ENCODE results near the gene LRRC46. TPM values are rescaled to one million over a fixed set of nuclear protein-coding genes. Genes with fewer than 3 reads are reported as not detected.

Gene LRRC46
- total and polyA plus RNA-seq, 9 of the 15 experiments (the other 6 are each of a cell fraction or from before 2014, with no cell fraction given) = 0.39 to 1.4 (median 0.53) TPM; not detected in 1

- no peak for FAIRE-seq
- Histone ChIP-seq H3K27me3 (ENCODE audit: control insufficient read depth in 2 of 2, insufficient read depth in 2 of 2, low read length in 2 of 2) (no peaks in the 10 kb centered on the region), H3K79me2 (ENCODE audit: control insufficient read depth, insufficient read depth, low read length) (peaks cover 30% of the 10 kb centered on the region), H3K4me1 (replicated peaks in 1 of 2; ENCODE audit: control insufficient read depth in 2 of 2, insufficient read depth in 2 of 2, low read length in 2 of 2) (peaks cover 15 to 28% of the 10 kb centered on the region in 2 experiments), H3K9ac (ENCODE audit: insufficient read depth in 1 of 2, low read depth in 2 of 2, low read length in 2 of 2) (peak overlapping the region; percentile 84 to 88), H3K4me2 (ENCODE audit: insufficient read depth, low read length) (peak overlapping the region; percentile 93), H3K36me3 (ENCODE audit: control insufficient read depth, insufficient read depth, low read length) (peaks cover 30% of the 10 kb centered on the region), H3K9me3 (replicated peaks; ENCODE audit: control insufficient read depth, insufficient read depth, low read depth, low read length) (no peaks in the 10 kb centered on the region), H3K4me3 (peak overlapping the region; percentile 61), H3K27ac (ENCODE audit: extremely low read depth, low read depth, low read length) (peak overlapping the region; percentile 82), H3K9me1 (ENCODE audit: control insufficient read depth, insufficient read depth, low read length) (no peaks in the 10 kb centered on the region), H2AFZ (ENCODE audit: low read depth, low read length) (peak overlapping the region; percentile 89; the same call in 1 of the 2 replicates), H4K20me1 (replicated peaks; ENCODE audit: control insufficient read depth, insufficient read depth, low read length) (0 out of 2 replicates have a peak, but pooled peaks cover 4% of the 10 kb centered on the region)
- ATAC-seq = peak; percentile 8; the same call in 2 of the 3 replicates
- in situ Hi-C loops (cut with MboI) = no loop called here
- WGBS (ENCODE audit: insufficient coverage, low coverage, missing lambda C conversion rate) = 29% methylated on average over 17 of the region's 18 CpGs
- BruUV-seq (replicated peaks) = no TSS peak
- ChIA-PET POLR2A (interaction anchor here (1.8 to 2.8 kb wide), 2 partner anchors 9 to 64 kb away, joined by 22 to 28 read pairs; partner anchors contain the start of genes OSBPL7 and SP2), CTCF (ENCODE audit: low intra/inter-chr PET ratio) (no interaction called here)
- DNase-seq (ENCODE audit: extremely low read depth in 1 of 4, low spot score in 3 of 4) = peak in 1 of 4 experiments; percentile 50
- intact Hi-C loops (cut with micrococcal nuclease) = loop anchor here (5.0 kb wide), 1 partner anchor 53 kb away; no protein-coding TSS in a partner anchor
- TF ChIP-seq ZNF740 (CRISPR knock-in tag; IDR thresholded peaks at IDR 0.05) = no peak
- no peak for TF ChIP-seq ZNF740 (tag; IDR thresholded peaks at IDR 0.05)
- TF ChIP-seq REST (IDR thresholded peaks at IDR 0.05; ENCODE audit: borderline replicate concordance) = peak; percentile 75
- TF ChIP-seq REST (CRISPR knock-in tag; IDR thresholded peaks at IDR 0.05; ENCODE audit: low read depth) = no peak
- no peak for TF ChIP-seq CBX8 (IDR thresholded peaks at IDR 0.05; ENCODE audit: borderline replicate concordance, extremely low read depth, low read depth, low read length, poor library complexity, severe bottlenecking)
- peak; percentile 73 for TF ChIP-seq ZBTB33 (CRISPR knock-in tag; IDR thresholded peaks at IDR 0.05)
Observed at GRCh38 chr17:47830396-47831002, 971 bp upstream of the LRRC46 start.
